Posterior cingulate gyrus (tissue), 11 donors: ENCODE results near the gene SYMPK.
"Not testable (repeated sequence)": the region's sequence is repeated elsewhere in the genome, so short reads cannot be mapped to it uniquely, and the experiment has no call there.

Experiments used
- DNase-seq, 10 donors: peaks; one replicate each; pipeline versions ENCODE4 v3.0.0 to v3.0.0-alpha.2; 2020 to 2021; ENCODE audit warnings: mixed read lengths in 3 of 10
- intact Hi-C: fragments of 100-400 bp; cut with DNase I; formaldehyde crosslinking; loops from one replicate; pipeline ENCODE4 v1.15.1; 2023

SYMPK gene

DNA sequence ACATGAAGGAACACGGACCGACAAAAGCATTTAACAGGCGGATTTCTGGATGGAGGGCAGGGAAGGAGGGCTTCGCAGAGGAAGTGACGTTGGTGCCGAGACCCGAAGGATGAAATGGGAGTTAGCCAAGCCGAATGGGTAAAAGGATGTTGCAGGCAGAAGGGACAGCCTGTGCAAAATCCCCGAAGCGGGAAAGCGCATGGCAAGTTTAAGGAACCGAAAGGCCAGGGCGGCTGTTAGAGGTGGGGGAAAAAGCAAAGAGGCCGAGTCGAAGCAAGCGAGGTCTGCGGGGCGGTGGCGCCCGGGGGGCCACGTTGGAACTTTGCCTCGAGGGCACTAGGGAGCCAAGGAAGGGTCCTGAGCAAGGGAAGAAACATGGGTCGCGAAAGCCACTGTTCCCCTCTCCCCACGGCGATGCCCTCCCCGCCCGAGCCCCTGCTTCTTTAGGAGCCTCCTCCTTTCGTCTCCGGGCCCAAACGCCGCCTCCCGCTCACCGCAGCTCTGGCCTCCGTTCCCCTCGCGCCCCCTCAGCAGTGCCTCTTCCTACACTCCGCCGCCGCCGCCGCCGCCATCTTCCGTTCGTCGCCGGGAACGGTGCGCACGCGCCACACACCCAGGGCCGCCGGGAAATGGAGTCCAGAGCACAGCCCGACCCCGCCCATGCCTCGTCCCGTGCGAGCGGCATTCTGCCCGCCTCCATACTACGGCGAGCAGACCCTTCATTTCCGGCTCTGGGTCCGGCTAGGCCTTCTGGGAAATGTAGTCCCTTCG lies at the start of gene SYMPK:
TSS of gene SYMPK (minus strand) at position 584 of the 771 bp plus-strand sequence. CDS start 8,652 bp downstream, outside the sequence.
- DNase-seq = peak; percentile 98 to 100 (median 99)
- intact Hi-C loops = loop anchor here (2.0 kb wide), 1 partner anchor 24 kb away; the partner anchor contains the start of gene IRF2BP1

GRCh38 chr19:45911291-45911690 lies 48.3 kb upstream of the SYMPK start:
- peak in 1 of 10 donors; percentile 17 for DNase-seq
- intact Hi-C loops = no loop called here

- peak in 1 of 10 donors; percentile 10 for DNase-seq
- intact Hi-C loops = loop anchor here (10.0 kb wide), 2 partner anchors 46 to 166 kb away; no protein-coding TSS in a partner anchor
These were observed 46.0 kb upstream of the SYMPK start for GRCh38 chr19:45908956-45909355.

DNA sequence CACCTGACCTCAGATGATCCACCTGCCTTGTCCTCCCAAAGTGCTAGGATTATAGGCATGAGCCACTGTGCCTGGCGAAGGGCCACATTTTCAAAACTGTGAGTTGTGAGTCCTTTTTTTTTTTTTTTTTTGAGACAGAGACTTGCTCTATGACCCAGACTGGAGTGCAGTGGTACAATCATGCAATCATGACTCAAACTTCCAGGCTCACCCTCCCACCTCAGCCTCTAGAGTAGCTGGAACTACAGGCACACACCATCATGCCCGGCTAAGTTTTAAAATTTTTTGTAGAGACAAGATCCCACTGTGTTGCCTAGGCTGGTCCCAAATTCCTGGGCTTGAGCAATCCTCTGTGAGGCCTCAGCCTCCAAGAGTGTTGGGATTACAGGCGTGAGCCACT lies 43.3 kb upstream of the SYMPK start:
- intact Hi-C loops = loop anchor here (10.0 kb wide), 2 partner anchors 49 to 169 kb away; no protein-coding TSS in a partner anchor
- DNase-seq = no peak

DNA sequence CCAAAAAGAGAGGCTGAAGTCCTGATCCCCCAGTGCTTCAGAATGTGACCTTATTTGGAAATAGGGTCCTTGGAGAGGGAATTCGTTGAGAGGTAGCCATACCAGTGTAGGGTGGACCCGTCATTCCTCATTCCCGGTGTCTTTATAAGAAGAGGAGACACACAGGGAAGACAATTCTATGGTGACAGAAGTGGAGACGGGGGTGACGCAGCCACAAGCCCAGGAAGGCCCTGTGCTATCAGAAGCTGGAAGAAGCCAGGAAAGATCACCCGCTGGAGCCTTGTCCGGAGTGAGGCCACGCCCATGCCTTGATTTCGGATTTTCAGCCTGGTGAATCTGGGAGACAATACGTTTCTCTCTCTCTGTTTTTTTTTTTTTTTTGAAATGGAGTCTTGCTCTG lies 42.1 kb upstream of the SYMPK start:
- peak in 1 of 10 donors; percentile 50 for DNase-seq
- intact Hi-C loops = loop anchor here (10.0 kb wide), 2 partner anchors 50 to 170 kb away; no protein-coding TSS in a partner anchor

- DNase-seq = peak; percentile 95 to 100 (median 98)
- intact Hi-C loops = loop anchor here (2.0 to 10.0 kb wide), 4 partner anchors 16 to 172 kb away; partner anchors contain the start of gene IRF2BP1
These were observed 40.0 kb upstream of the SYMPK start for GRCh38 chr19:45902651-45903625.

DNA sequence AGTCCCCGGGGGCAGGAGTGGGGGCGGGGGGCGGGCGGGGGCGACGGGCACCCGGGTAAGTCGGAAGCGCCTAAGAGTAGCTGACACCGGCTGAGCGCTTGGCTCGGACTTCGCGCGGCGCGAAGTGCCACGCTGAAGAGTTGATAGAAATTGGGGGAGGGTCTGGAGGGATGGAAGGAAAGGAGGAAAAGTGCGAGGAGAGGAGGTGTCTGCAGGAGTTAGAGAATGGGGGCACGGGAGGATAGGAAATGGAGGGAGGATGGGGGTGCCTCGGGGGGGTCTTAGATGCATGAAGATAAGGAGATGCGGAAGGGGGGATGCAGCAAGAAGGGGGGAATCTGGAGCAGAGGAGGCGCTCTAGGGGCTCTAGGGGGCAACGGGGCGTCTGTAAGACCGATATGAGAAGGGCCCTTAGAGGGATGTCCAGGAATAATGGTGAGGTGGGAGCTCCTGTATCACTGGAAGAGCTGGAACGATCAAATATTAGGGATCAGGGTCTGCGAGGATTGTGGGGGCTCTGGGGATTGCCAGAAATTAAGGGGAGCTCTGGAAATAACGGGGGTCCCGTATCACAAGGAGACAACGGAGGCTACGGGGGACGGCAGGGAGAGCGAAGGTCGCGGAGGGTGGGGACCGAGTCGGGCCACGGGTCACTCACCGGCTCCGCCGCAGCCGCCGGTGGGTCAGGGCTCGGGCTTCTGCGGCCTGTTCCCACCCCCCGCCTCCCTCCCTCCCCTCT lies 39.1 kb upstream of the SYMPK start, which contains the start of gene MYPOP:
TSS of gene MYPOP (minus strand) at position 702 of the 739 bp plus-strand sequence. CDS start 840 bp downstream, outside the sequence.
- intact Hi-C loops = loop anchor here (2.0 to 10.0 kb wide), 4 partner anchors 15 to 173 kb away; partner anchors contain the start of gene IRF2BP1

DNA sequence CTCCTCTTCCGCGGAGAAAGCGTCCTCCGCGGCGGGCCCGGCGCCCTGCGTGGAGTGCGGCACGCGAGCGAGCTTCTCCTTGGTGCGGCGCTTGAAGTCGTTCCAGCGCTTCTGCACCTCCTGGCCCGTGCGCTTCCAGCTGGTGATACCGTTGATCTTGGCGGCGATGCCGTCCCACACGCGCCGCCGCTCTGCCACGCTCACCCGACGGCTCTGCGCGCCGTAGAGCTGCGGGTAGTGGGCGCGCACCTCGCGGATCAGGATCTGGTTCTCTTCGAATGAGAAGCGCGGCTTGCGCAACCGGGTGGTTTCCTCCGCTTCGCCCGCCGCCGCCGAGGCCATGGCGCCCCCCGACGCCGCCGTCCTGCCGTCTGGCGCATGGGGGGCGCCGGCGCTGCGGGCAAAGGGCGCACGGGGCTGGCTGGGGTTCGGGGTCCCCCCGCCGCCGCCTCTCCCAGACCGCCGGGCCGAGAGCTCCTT lies 38.5 kb upstream of the SYMPK start:
- peak in 1 of 10 donors; percentile 27 for DNase-seq
- intact Hi-C loops = loop anchor here (5.0 to 10.0 kb wide), 3 partner anchors 53 to 173 kb away; no protein-coding TSS in a partner anchor

More for the DNA sequence above, 39.1 kb upstream of the SYMPK start, which contains the start of gene MYPOP:
- peak in 1 of 10 donors; percentile 52 for DNase-seq

GRCh38 chr19:45900738-45901431 lies 37.9 kb upstream of the SYMPK start:
- peak in 1 of 10 donors; percentile 39 for DNase-seq
- intact Hi-C loops = loop anchor here (5.0 to 10.0 kb wide), 3 partner anchors 54 to 174 kb away; no protein-coding TSS in a partner anchor

DNA sequence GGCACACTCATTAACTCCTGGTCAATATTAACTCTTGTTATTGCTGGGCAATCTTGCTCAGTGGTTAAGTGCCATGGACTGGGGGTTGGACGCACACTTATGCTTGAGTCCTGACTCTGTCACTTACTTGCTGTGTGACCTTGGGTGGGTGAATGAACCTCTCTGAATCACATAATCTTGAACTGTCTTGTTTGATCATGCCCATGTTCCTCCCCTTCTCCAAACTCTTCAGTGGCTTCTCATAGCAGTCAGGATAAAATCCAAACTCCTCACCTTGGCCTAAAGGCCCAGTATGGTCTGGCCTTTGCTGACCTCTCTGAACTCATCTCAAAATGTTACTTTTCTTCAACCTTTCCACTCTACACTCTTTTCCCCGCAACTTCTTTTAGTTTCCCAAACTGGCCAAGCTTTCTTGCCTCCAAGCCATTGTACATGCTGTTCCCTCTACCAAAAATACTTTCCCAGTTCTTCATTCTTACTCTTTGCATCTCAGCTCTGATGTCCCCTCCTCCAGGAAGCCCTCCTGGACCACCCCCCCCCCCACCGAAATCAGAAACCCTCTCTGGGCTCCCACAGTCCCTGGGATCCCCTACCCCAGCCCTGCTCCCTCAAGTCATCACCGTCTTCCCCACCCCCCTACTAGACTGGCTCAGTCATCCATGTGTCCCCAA lies 37.1 kb upstream of the SYMPK start:
- intact Hi-C loops = loop anchor here (5.0 to 10.0 kb wide), 3 partner anchors 55 to 175 kb away; no protein-coding TSS in a partner anchor
- peak in 1 of 10 donors; percentile 3 for DNase-seq

GRCh38 chr19:45899253-45899652 lies 36.3 kb upstream of the SYMPK start:
- intact Hi-C loops = no loop called here
- no peak for DNase-seq

GRCh38 chr19:45897261-45897812 lies 34.4 kb upstream of the SYMPK start:
- intact Hi-C loops = no loop called here
- DNase-seq = no peak

DNA sequence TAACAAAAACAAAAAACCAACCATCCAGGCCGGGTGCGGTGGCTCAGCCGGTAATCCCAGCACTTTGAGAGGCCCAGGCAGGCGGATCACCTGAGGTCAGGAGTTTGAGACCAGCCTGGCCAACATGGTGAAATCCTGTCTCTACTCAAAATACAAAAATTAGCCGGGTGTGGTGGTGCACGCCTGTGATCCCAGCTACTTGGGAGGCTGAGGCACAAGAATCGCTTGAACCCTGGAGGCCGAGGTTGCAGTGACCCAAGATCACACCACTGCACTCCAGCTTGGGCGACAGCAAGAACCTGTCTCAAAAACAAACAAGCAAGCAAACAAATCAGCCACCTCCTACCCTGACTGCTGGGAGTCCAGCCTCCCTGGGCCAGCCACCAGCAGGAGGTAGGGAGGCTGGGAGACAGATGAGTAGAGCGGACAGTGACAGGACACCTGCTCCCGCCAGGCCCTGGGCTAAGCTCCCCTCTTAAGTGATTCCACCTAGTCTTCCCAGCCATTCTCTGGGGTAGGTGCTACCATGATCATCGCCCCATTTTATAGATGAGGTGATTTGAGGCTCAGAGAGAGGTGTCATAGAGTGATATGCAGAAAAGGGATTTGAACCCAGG lies 33.1 kb upstream of the SYMPK start:
- DNase-seq, intact Hi-C loops: not testable (repeated sequence)

GRCh38 chr19:45895519-45895972 lies 32.6 kb upstream of the SYMPK start:
- intact Hi-C loops = no loop called here
- no peak for DNase-seq

GRCh38 chr19:45890877-45891276 lies 27.9 kb upstream of the SYMPK start:
- no peak for DNase-seq
- intact Hi-C loops = no loop called here

DNA sequence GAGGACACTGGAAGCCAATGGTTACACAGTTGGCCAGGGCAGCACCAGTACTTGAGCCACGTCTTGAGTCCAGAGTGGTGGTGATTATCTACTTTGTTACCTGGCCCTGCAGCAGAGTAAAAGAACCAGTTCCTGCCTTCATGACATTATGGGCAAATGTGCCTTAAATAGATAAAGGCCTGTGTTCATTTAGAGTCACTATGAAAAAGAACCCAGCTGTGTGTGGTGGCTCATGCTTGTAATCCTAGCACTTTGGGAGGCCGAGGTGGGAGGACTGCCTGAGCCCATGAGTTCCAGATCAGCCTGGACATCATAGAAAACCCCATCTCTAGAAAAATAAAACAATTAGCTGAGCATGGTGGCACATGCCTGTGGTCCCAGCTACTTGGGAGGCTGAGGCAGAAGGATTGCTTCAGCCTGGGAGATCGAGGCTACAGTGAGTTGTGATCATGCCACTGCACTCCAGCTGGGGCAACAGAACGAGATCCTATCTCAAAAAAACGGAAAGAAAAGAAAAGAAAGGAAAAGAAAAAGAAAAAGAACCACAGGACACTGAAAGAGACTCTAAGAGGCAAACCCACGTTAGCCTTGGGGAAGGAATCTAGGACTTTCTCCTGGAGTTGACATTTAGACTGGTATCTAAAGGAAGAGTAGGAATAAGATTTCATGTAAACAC lies 26.4 kb upstream of the SYMPK start:
- intact Hi-C loops = no loop called here

More for the DNA sequence above, 26.4 kb upstream of the SYMPK start:
- DNase-seq = no peak
